ENCODE data around the gene FXYD6.

GRCh38 chr11:117835576-117835975 lies 40.9 kb downstream of the FXYD6 start:
- TF ChIP-seq CTCF (IDR thresholded peaks at IDR 0.05) (no peak), EZH2 (IDR thresholded peaks at IDR 0.05; ENCODE audit: borderline replicate concordance, insufficient read depth, low read depth, low read length, poor library complexity, severe bottlenecking) (no peak)

Data from B cell (primary cell).